Stomach (tissue), 9 donors: ENCODE results near the gene TSR1. TPM values are rescaled to one million over a fixed set of nuclear protein-coding genes. Genes with fewer than 3 reads are reported as not detected.

ENCODE experiments used
- DNase-seq, 2 donors: peaks; one replicate each; pipeline versions ENCODE4 v3.0.0 to v3.0.0-alpha.2; 2013 to 2019
- H3K27ac ChIP-seq, 5 donors: fragments of 200-600 bp in 4 of 5; sonication (generic) in 4 of 5; one replicate each; pipeline ENCODE4 v1.5.1; 2013 to 2019; ENCODE audit warnings: mild to moderate bottlenecking in 1 of 5, moderate library complexity in 1 of 5
- H3K27me3 ChIP-seq, 3 donors: fragments of 200-600 bp; sonication (generic); one replicate each; pipeline ENCODE4 v1.5.1; 2017 to 2019; ENCODE audit warnings: mixed run types in 1 of 3
- H3K36me3 ChIP-seq, 4 donors: fragments of 200-600 bp; sonication (generic); 1 replicate in 3 of 4; 2 replicates in 1 of 4; pipeline ENCODE4 v1.5.1; 2016 to 2019
- H3K4me1 ChIP-seq, 4 donors: fragments of 200-600 bp; sonication (generic); one replicate each; pipeline ENCODE4 v1.5.1; 2016 to 2019
- H3K4me3 ChIP-seq, 4 donors: fragments of 200-600 bp; sonication (generic) in 3 of 4; one replicate each; pipeline ENCODE4 v1.5.1; 2016 to 2019; ENCODE audit warnings: mild to moderate bottlenecking in 1 of 4
- H3K9me3 ChIP-seq, 4 donors: fragments of 200-600 bp; sonication (generic); one replicate each; pipeline ENCODE4 v1.5.1; 2016 to 2019
- CTCF ChIP-seq, 7 experiments: fragments of 450-650 bp in 4 of 7; fragments of 200-600 bp in 3 of 7; sonication (generic) in 3 of 7; IDR thresholded peaks; one replicate each; pipeline ENCODE4 v1.5.1; 2016 to 2019; ENCODE audit warnings: antibody characterized with exemption in 7 of 7, control low read depth in 2 of 7, mild to moderate bottlenecking in 1 of 7
- EP300 ChIP-seq: sonication (generic); formaldehyde crosslinking; IDR thresholded peaks from one replicate; pipeline ENCODE4 v1.6.1; 2017; ENCODE audit warnings: antibody characterized with exemption
- POLR2A ChIP-seq, 4 donors: fragments of 450-650 bp; IDR thresholded peaks; one replicate each; pipeline ENCODE4 v1.6.1; 2016; ENCODE audit warnings: antibody characterized with exemption in 4 of 4, control low read depth in 2 of 4, mild to moderate bottlenecking in 1 of 4, moderate library complexity in 1 of 4
- POLR2AphosphoS5 ChIP-seq, 3 donors: sonication (generic); formaldehyde crosslinking; IDR thresholded peaks; one replicate each; pipeline ENCODE4 v1.6.1; 2016; ENCODE audit warnings: antibody characterized with exemption in 3 of 3
- WGBS, 5 donors: extraction: QIAGEN DNeasy Blood & Tissue Kit in 3 of 5; methylation state at CpG; one replicate each; pipeline versions ENCODE4 v1.1.5 to v1.1.7; 2013 to 2018; 5-methylcytosine and 5-hydroxymethylcytosine counted together
- intact Hi-C: fragments of 100-400 bp; cut with DNase I; formaldehyde crosslinking; loops from one replicate; pipeline ENCODE4 v1.15.1; 2023; ENCODE audit warnings: low total_unique reads
- polyA plus RNA-seq, 3 donors: library from polyadenylated mRNA; stranded (reverse); fragments of 200-250 nt; gene quantifications; one replicate each; pipeline ENCODE4 v1.2.3, GENCODE V29; 2013
- small RNA-seq, 4 donors: library from RNA; depleted of rRNA; stranded (forward); fragments of <200 nt; gene quantifications; one replicate each; pipeline ENCODE3, GENCODE V24; 2016
- total RNA-seq, 5 donors: library from RNA; depleted of rRNA; stranded (reverse); fragments of >200 nt; gene quantifications; one replicate each; pipeline versions ENCODE4 v1.1.0 to v1.2.3, GENCODE V29; 2014 to 2016
- donor health status: healthy with polysubstance abuse.
- donor health status: Bipolar disorder and iron deficiency.
- donor health status: healthy.

The TSR1 gene
- total and polyA plus RNA-seq, 8 donors, result 12.2 to 67.0 (median 22.9) TPM

GRCh38 chr17:2274414-2274813, 61.8 kb downstream of the TSR1 start:
- intact Hi-C loops, result no loop called here
- no peak for DNase-seq
- H3K36me3 ChIP-seq, result peaks cover under 1 to 89% (median 81%) of the 10 kb centered on the region in 4 donors
- no peak overlapping the region for H3K27ac ChIP-seq
- no peak overlapping the region for H3K4me3 ChIP-seq
- H3K9me3 ChIP-seq, result no peaks in the 10 kb centered on the region
- no peaks in the 10 kb centered on the region for H3K27me3 ChIP-seq
- 30 to 55% (median 51%) methylated on average over 2 of the region's 2 CpGs for WGBS, 5 donors
- TF ChIP-seq POLR2AphosphoS5 (IDR thresholded peaks at IDR 0.05) (no peak), CTCF (IDR thresholded peaks at IDR 0.05) (no peak), EP300 (no peak), POLR2A (IDR thresholded peaks at IDR 0.05) (no peak)
- peaks cover 0 to 12% (median 0%) of the 10 kb centered on the region in 4 donors for H3K4me1 ChIP-seq

Small RNAs within 50 kb of the gene (small RNA-seq; reads per million reads assigned to genes)
- 0 reads per million in 4 donors for gene AC006435.3
- gene SNORD91A, result 764 to 2,015 (median 1,571) reads per million in 4 donors
- 123 to 316 (median 244) reads per million in 4 donors for gene SNORD91B

Other genes starting within 250 kb of the TSR1 start
- 100 to 1,000 TPM in 1 of 5 donors, 10 to 100 TPM in 4; 22.6 to 102 (median 34.2) TPM for gene SMG6, start 32.7 kb downstream of the TSR1 start, total RNA-seq
- 10 to 100 TPM; 17.0 to 22.3 (median 17.1) TPM for gene SMG6, start 32.7 kb downstream of the TSR1 start, polyA plus RNA-seq
- gene SRR, start 32.5 kb downstream of the TSR1 start, total RNA-seq, result 10 to 100 TPM in 4 of 5 donors, 1 to 10 TPM in 1; 1.2 to 44.0 (median 15.4) TPM
- gene SRR, start 32.5 kb downstream of the TSR1 start, polyA plus RNA-seq, result 1 to 10 TPM; 4.3 to 7.8 (median 6.4) TPM
- gene SGSM2, start 1.0 kb upstream of the TSR1 start, total RNA-seq, result 100 to 1,000 TPM in 1 of 5 donors, 10 to 100 TPM in 4; 48.5 to 224 (median 57.1) TPM
- 10 to 100 TPM; 31.2 to 91.8 (median 41.5) TPM for gene SGSM2, start 1.0 kb upstream of the TSR1 start, polyA plus RNA-seq
- 10 to 100 TPM in 3 of 5 donors, 1 to 10 TPM in 2; 3.5 to 55.8 (median 18.2) TPM for gene MNT, start 64.6 kb upstream of the TSR1 start, total RNA-seq
- 1 to 10 TPM; 5.2 to 7.9 (median 7.3) TPM for gene MNT, start 64.6 kb upstream of the TSR1 start, polyA plus RNA-seq
- 100 to 1,000 TPM in 1 of 5 donors, 10 to 100 TPM in 4; 12.3 to 108 (median 23.5) TPM for gene METTL16, start 175.4 kb upstream of the TSR1 start, total RNA-seq
- gene METTL16, start 175.4 kb upstream of the TSR1 start, polyA plus RNA-seq, result 10 to 100 TPM; 11.3 to 19.5 (median 13.4) TPM